Endothelial cell of umbilical vein (primary cell): ENCODE results near the gene LRCOL1. TPM values are rescaled to one million over a fixed set of nuclear protein-coding genes. Genes with fewer than 3 reads are reported as not detected.

Source experiments
- BruUV-seq: library from RNA; stranded (reverse); fragments of 400-500 nt; replicated peaks from 2 replicates; lab custom pipeline; 2021; lab: Mats Ljungman, UMichigan
- CTCF ChIA-PET: fragments of 300-600, 350-600 bp; sonication (Branson Sonifier 250); formaldehyde crosslinking; loops from one replicate; lab custom pipeline; 2021; ENCODE audit warnings: antibody characterized with exemption, inconsistent platforms; lab: Charles Lee
- POLR2A ChIA-PET: fragments of 300-600, 350-600 bp; sonication (Branson Sonifier 250); formaldehyde crosslinking; loops from one replicate; lab custom pipeline; 2021; ENCODE audit warnings: antibody characterized with exemption, inconsistent platforms; lab: Charles Lee
- DNase-seq: peaks from one replicate; pipeline ENCODE4 v3.0.0-alpha.2; 2011; ENCODE audit warnings: low read depth, low spot score
- FAIRE-seq: peaks from 2 replicates; lab custom pipeline; 2011; peaks lifted over from hg19 to GRCh38; lab: Jason Lieb, UNC
- H2AFZ ChIP-seq: 2 replicates; pipeline ENCODE4 v1.6.0; 2012; ENCODE audit warnings: low read depth, low read length, control low read depth, inconsistent platforms
- H3K27ac ChIP-seq: 2 replicates; pipeline ENCODE4 v1.5.1; 2011; ENCODE audit warnings: low read depth, mild to moderate bottlenecking, control low read depth, low read length, moderate library complexity; ENCODE audit not compliant: insufficient read depth
- H3K27me3 ChIP-seq, 2 experiments: 2 replicates each; pipeline versions ENCODE4 v1.6.0 to v1.6.1; 2011; ENCODE audit warnings: low read length in 2 of 2, mixed read lengths in 1 of 2; ENCODE audit not compliant: control insufficient read depth in 2 of 2, insufficient read depth in 2 of 2
- H3K36me3 ChIP-seq, 2 experiments: 2 replicates in 1 of 2; 3 replicates in 1 of 2; pipeline ENCODE4 v1.5.1; 2011; ENCODE audit warnings: low read length in 2 of 2, mild to moderate bottlenecking in 1 of 2, moderate library complexity in 1 of 2; ENCODE audit not compliant: control insufficient read depth in 2 of 2, insufficient read depth in 2 of 2; ENCODE audit errors: extremely low read depth in 1 of 2
- H3K4me1 ChIP-seq: 3 replicates; pipeline ENCODE4 v1.5.1; 2011; ENCODE audit warnings: mild to moderate bottlenecking, low read length; ENCODE audit not compliant: control insufficient read depth, insufficient read depth; ENCODE audit errors: extremely low read depth
- H3K4me2 ChIP-seq: 2 replicates; pipeline ENCODE4 v1.6.1; 2011; ENCODE audit warnings: low read length, control low read depth, mixed read lengths; ENCODE audit not compliant: insufficient read depth
- H3K4me3 ChIP-seq, 3 experiments: fragments of 200-600 bp in 1 of 3; sonication (generic), shearing (Covaris generic) in 1 of 3; replicated peaks in 1 of 3; 2 replicates each; pipeline ENCODE4 v1.5.1; 2011 to 2016; ENCODE audit warnings: control low read depth in 3 of 3, low read length in 3 of 3, mild to moderate bottlenecking in 2 of 3, inconsistent platforms in 1 of 3, low read depth in 1 of 3, moderate library complexity in 1 of 3; ENCODE audit not compliant: insufficient read depth in 1 of 3
- H3K79me2 ChIP-seq: 2 replicates; pipeline ENCODE4 v1.6.0; 2012; ENCODE audit warnings: low read length, inconsistent platforms; ENCODE audit not compliant: control insufficient read depth, insufficient read depth
- H3K9ac ChIP-seq: replicated peaks from 2 replicates; pipeline ENCODE3; 2011; ENCODE audit warnings: low read length, control low read depth; ENCODE audit not compliant: insufficient read depth; ENCODE audit errors: extremely low read depth
- H3K9me1 ChIP-seq: replicated peaks from 3 replicates; pipeline ENCODE4 v1.6.0; 2011; ENCODE audit warnings: mild to moderate bottlenecking, low read length; ENCODE audit not compliant: control insufficient read depth, insufficient read depth; ENCODE audit errors: extremely low read depth
- H3K9me3 ChIP-seq: replicated peaks from 2 replicates; pipeline ENCODE4 v1.5.1; 2012; ENCODE audit warnings: low read length, inconsistent platforms; ENCODE audit not compliant: control insufficient read depth, insufficient read depth
- H4K20me1 ChIP-seq: replicated peaks from 2 replicates; pipeline ENCODE3; 2011; ENCODE audit warnings: mild to moderate bottlenecking, low read length; ENCODE audit not compliant: control insufficient read depth, insufficient read depth; ENCODE audit errors: extremely low read depth
- CTCF ChIP-seq, 2 donors: IDR thresholded peaks; 1 replicate in 1 of 2; 2 replicates in 1 of 2; pipeline ENCODE4 v1.5.1; 2011; ENCODE audit warnings: low read length in 2 of 2, mild to moderate bottlenecking in 2 of 2, moderate library complexity in 2 of 2, control low read depth in 1 of 2, inconsistent platforms in 1 of 2, low read depth in 1 of 2; ENCODE audit not compliant: insufficient read depth in 1 of 2; ENCODE audit errors: extremely low read depth in 1 of 2
- EZH2 ChIP-seq: IDR thresholded peaks from 2 replicates; pipeline ENCODE4 v1.6.1; 2012; ENCODE audit warnings: borderline replicate concordance, low read depth, mild to moderate bottlenecking, moderate library complexity, low read length, inconsistent platforms; ENCODE audit not compliant: severe bottlenecking
- FOS ChIP-seq: IDR thresholded peaks from 2 replicates; pipeline ENCODE4 v1.6.1; 2011; ENCODE audit warnings: mild to moderate bottlenecking, low read length, moderate library complexity, borderline replicate concordance; ENCODE audit not compliant: insufficient read depth
- GATA2 ChIP-seq: IDR thresholded peaks from 2 replicates; pipeline ENCODE4 v1.7.0; 2011; ENCODE audit warnings: low read depth, mild to moderate bottlenecking, moderate library complexity, mixed read lengths, low read length; ENCODE audit not compliant: insufficient read length, insufficient read depth
- JUN ChIP-seq: IDR thresholded peaks from 2 replicates; pipeline ENCODE4 v1.6.1; 2011; ENCODE audit warnings: borderline replicate concordance, low read depth; ENCODE audit not compliant: insufficient read length, insufficient read depth
- MAX ChIP-seq: IDR thresholded peaks from 2 replicates; pipeline ENCODE4 v1.6.1; 2011; ENCODE audit not compliant: insufficient read depth, insufficient read length
- MYC ChIP-seq: IDR thresholded peaks from one replicate; pipeline ENCODE4 v1.6.1; 2011; ENCODE audit warnings: mild to moderate bottlenecking, low read depth, low read length
- POLR2A ChIP-seq: IDR thresholded peaks from 2 replicates; pipeline ENCODE4 v1.6.1; 2012; ENCODE audit warnings: low read depth, mild to moderate bottlenecking, control low read depth, low read length
- POLR2AphosphoS5 ChIP-seq: IDR thresholded peaks from 2 replicates; pipeline ENCODE4 v1.6.1; 2012; ENCODE audit warnings: low read depth, mild to moderate bottlenecking, control low read depth, low read length, moderate library complexity; ENCODE audit not compliant: insufficient read depth
- dilution Hi-C: fragments of 300-500 bp; cut with MboI; formaldehyde crosslinking; loops from one replicate; pipeline ENCODE4 v1.15.0; 2019; ENCODE audit warnings: low sequenced_read_pairs; ENCODE audit not compliant: extremely low pct_ligation_motif_present
- intact Hi-C: fragments of 100-400 bp; cut with micrococcal nuclease; formaldehyde crosslinking; loops from one replicate; pipeline ENCODE4 v1.10.0; 2022
- polyA plus RNA-seq, 4 experiments: library from polyadenylated mRNA; depleted of rRNA in 3 of 4; stranded (reverse) in 3 of 4; unstranded in 1 of 4; fragments of >200 nt; gene quantifications; 2 replicates each; pipeline versions ENCODE4 v1.2.1 to v1.2.3, GENCODE V29; 2011 to 2012; ENCODE audit warnings: missing spikeins in 1 of 4
- total RNA-seq: library from RNA; stranded (reverse); gene quantifications from 2 replicates; pipeline ENCODE4 v1.2.3, GENCODE V29; 2021

The LRCOL1 gene
- total and polyA plus RNA-seq, 2 donors (not counting 3 experiments of a cell fraction or from before 2014, with no cell fraction given), result 1.2 to 1.5 TPM

- Histone ChIP-seq H3K4me3 (no peak overlapping the region), H4K20me1 (no peaks in the 10 kb centered on the region), H3K36me3 (peaks cover 6 to 31% of the 10 kb centered on the region in 2 experiments), H3K9ac (no peak overlapping the region), H3K27me3 (no peaks in the 10 kb centered on the region), H2AFZ (no peak overlapping the region), H3K27ac (no peak overlapping the region), H3K4me2 (no peak overlapping the region), H3K9me1 (no peaks in the 10 kb centered on the region), H3K4me1 (no peaks in the 10 kb centered on the region), H3K9me3 (no peaks in the 10 kb centered on the region), H3K79me2 (no peaks in the 10 kb centered on the region)
- CTCF ChIA-PET, result no interaction called here
- POLR2A ChIA-PET, result no interaction called here
- dilution Hi-C loops (no loop called here), intact Hi-C loops (no loop called here)
- no TSS peak for BruUV-seq
- FAIRE-seq (no peak), DNase-seq (peak; percentile 11)
- TF ChIP-seq EZH2 (no peak), MAX (no peak), POLR2AphosphoS5 (no peak), GATA2 (no peak), JUN (no peak), FOS (no peak), MYC (no peak), POLR2A (no peak), CTCF (IDR thresholded peaks at IDR 0.05; ENCODE audit: extremely low read depth in 1 of 2, insufficient read depth in 1 of 2, low read depth in 1 of 2, low read length in 2 of 2) (no peak)
Measured at GRCh38 chr12:132660052-132660451, 49.7 kb upstream of the LRCOL1 start.
